Ovary (tissue), 3 donors: Measurements from ENCODE around the gene KIRREL1.

Experiments used
- CTCF ChIP-seq, 3 donors: fragments of 450-650 bp in 2 of 3; fragments of 200-600 bp in 1 of 3; IDR thresholded peaks; one replicate each; pipeline versions ENCODE4 v1.5.1 to v1.8.0; 2016 to 2022; ENCODE audit warnings: antibody characterized with exemption in 3 of 3, mild to moderate bottlenecking in 1 of 3
- POLR2A ChIP-seq: fragments of 450-650 bp; IDR thresholded peaks from one replicate; pipeline ENCODE4 v1.6.1; 2017; ENCODE audit warnings: antibody characterized with exemption, mild to moderate bottlenecking, moderate library complexity
- donor health status: DM: no; HTN: no; CAD: no.

GRCh38 chr1:158102881-158103674 is 109.6 kb downstream of the KIRREL1 start:
- TF ChIP-seq CTCF (IDR thresholded peaks at IDR 0.05) (no peak), POLR2A (no peak)
